AG04449 (cell line): Measurements from ENCODE around the gene DUSP16.

Experiments used
- CTCF ChIA-PET: fragments of 350-600 bp; formaldehyde crosslinking; extraction: SDS; loops from one replicate; lab custom pipeline; 2021; ENCODE audit warnings: antibody characterized with exemption; lab: Yijun Ruan, JAX
- POLR2A ChIA-PET: fragments of 400-600, 350-600 bp; formaldehyde crosslinking; extraction: SDS; loops from one replicate; lab custom pipeline; 2020; ENCODE audit warnings: antibody characterized with exemption, inconsistent platforms; lab: Yijun Ruan, JAX
- DNase-seq: peaks from one replicate; pipeline ENCODE4 v3.0.0-alpha.2; 2010; ENCODE audit warnings: low read depth, low spot score
- H3K4me3 ChIP-seq: 2 replicates; pipeline ENCODE4 v1.5.1; 2011; ENCODE audit warnings: low read depth, mild to moderate bottlenecking, control low read depth, low read length
- TF ChIP-seq, protein P1 (sequence below): IDR thresholded peaks from one replicate; pipeline ENCODE4 v1.5.1; 2011; ENCODE audit warnings: mild to moderate bottlenecking, moderate library complexity, low read length, control low read depth, inconsistent platforms; ENCODE audit not compliant: insufficient read depth; ENCODE audit errors: missing control alignments

Gene DUSP16

DNA sequence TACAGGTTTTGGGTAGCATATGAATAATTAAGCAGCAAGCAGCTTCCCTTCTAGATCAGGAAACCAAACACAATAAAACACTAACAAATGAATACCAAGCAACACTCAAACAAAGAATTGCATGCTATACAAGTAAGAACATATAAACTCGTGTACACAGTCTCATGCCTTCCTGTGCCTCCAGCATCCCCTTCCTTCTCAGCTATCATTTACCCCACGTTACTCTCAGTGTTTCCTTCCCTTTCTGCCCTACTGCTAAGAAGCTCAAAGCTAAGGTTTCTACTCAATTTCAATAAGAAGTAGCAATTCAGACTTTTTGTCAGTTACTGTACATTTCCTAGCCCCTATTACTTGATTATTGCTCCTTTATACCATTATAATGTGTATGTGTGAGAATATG, 81.0 kb downstream of the DUSP16 start:
- CTCF ChIA-PET: no interaction called here
- TF ChIP-seq, protein P1, sequence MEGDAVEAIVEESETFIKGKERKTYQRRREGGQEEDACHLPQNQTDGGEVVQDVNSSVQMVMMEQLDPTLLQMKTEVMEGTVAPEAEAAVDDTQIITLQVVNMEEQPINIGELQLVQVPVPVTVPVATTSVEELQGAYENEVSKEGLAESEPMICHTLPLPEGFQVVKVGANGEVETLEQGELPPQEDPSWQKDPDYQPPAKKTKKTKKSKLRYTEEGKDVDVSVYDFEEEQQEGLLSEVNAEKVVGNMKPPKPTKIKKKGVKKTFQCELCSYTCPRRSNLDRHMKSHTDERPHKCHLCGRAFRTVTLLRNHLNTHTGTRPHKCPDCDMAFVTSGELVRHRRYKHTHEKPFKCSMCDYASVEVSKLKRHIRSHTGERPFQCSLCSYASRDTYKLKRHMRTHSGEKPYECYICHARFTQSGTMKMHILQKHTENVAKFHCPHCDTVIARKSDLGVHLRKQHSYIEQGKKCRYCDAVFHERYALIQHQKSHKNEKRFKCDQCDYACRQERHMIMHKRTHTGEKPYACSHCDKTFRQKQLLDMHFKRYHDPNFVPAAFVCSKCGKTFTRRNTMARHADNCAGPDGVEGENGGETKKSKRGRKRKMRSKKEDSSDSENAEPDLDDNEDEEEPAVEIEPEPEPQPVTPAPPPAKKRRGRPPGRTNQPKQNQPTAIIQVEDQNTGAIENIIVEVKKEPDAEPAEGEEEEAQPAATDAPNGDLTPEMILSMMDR: no peak
- no peak for DNase-seq
- POLR2A ChIA-PET: no interaction called here
- no peak overlapping the region for H3K4me3 ChIP-seq

DNA sequence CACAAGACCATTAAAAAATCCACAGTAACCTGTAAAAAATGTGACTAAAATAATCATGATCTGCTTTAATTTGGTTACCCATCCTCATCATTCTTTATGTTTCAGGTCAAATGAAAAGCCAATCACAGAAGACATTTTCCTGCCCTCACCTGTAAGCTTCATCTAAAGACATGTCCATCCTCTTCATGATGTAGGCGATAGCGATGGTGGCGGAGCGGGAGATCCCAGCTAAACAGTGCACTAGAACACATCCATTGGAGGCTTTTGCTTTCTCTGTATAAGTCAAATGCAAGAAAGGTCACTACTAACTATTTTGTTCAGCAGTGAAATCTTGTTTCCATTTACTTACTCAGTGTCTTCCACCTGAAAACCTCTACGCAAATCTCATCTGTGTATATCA, 82.6 kb downstream of the DUSP16 start:
- no peak for DNase-seq
- ChIA-PET POLR2A (no interaction called here), CTCF (no interaction called here)
- H3K4me3 ChIP-seq: no peak overlapping the region
- TF ChIP-seq, protein P1: no peak

DNA sequence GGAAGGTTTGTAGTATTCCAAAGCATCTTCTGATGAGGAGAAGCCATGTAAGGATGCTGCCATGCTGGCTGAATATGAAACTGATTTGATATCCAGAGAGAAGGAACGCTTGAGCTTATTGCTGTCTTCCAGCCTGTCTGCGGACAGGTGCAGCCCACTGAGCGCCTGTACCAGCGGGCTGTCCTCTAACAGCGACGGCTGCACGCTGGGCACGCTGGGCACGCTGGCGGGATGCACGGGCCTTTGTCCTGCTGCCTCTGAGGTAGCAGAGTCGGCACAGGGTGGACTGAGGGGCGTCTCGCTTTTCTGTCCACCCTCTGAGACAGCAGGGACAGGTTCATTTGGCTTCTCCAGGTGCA, 85.2 kb downstream of the DUSP16 start:
- no peak for DNase-seq
- ChIA-PET POLR2A (no interaction called here), CTCF (interaction anchor here (1.0 to 1.1 kb wide), 2 partner anchors 43 to 87 kb away, joined by 3 read pairs; no protein-coding TSS in a partner anchor)
- H3K4me3 ChIP-seq: no peak overlapping the region
- TF ChIP-seq, protein P1: no peak

DNA sequence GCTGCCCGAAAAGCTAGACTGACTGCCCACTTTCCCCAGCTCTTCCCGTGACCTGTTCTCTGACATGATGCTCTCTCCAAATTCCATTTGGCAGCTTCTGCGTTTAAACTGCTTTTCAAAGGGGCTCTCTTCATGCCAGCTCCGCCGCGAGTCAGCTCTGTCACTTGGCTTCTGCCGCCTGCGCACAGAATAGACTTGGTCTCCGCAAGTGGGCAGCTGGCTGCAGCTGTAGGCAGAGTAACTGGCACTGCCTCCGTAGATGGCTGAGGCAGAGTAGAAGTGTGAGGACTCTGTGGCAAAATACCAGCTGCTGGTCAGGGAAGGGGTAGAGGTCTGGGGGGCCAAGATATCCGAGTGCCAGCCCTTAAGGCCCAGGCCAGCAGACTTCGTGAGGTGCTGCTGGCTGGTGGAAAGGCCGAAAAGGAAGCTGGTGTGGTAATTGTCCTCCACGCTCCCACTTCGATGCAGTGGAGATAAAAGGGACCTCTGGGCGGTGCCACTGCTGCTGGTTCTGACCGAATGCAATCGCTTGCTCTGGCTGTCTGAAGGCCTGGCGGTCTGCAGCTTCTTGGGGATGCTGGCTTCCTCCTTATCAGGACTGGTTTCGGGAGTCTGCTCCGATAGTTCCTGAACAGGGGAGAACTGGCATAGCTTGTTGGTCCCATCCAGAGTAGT, 85.7 kb downstream of the DUSP16 start:
- TF ChIP-seq, protein P1: no peak

DNA sequence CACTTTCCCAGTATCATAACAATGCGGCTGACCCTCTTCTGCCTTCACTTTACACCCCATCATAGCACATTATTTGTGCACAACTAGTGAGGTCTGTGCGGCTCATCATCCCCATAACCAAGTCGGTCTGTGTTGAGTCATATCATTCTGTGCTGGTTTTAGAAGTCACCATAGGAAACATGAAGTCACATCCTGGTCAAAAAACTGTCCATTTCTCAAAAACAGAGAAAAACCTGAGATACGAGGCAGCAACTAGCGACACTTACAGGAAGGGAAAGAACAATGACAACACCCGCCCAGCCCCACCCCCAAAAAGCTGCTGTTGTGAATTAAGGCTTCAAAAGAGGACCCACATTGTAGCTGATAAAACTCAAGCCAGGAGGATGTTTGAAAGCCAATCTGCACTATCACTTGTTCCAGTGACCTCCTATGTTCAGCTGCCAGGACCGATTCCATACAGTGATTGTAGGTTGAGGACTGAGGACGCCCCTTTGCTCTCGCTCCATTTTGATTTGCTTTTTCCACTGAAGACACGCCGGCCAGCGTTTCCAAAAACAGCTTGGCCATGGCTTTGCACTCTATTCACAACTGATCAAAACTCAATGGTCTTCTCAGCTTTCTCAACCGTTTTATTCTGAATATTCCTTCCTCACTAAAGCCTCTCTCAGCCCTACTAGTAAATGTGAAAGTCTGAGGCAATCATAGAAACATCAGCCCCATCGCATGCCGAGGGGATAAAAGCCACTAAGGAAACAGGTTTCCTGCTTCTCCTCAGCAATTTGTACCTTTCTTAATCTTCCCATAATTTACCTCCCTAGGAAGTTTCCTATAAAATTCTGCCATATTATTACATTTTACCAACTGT, 87.5 kb downstream of the DUSP16 start:
- no peak for DNase-seq
- CTCF ChIA-PET: no interaction called here
- no peak overlapping the region for H3K4me3 ChIP-seq
- TF ChIP-seq, protein P1: no peak
- POLR2A ChIA-PET: no interaction called here

More for the DNA sequence above, 85.7 kb downstream of the DUSP16 start:
- no peak for DNase-seq
- ChIA-PET CTCF (interaction anchor here (1.0 kb wide), 1 partner anchor 87 kb away, joined by 3 read pairs; no protein-coding TSS in a partner anchor), POLR2A (no interaction called here)
- no peak overlapping the region for H3K4me3 ChIP-seq

DNA sequence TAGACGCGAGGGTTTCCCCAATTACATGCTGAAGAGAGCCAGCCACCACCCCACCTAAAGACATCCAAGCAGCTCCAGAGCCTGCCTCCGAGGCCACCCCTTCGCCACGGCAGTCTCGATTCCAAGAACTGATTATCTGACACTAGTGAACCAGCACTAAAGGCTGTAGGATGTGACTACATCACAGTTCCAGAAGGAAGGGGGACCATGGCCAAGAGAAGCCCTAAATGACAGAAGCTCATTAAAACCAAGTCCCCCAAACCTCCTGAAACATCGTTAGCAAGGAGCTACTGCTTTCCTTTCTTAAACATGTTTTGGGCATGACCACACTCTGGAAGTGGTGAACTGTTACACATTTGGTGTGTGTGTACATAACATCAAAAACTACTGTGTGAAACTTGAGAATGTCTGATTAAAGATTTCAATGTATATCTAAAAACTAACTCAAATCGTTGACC, 88.2 kb downstream of the DUSP16 start:
- TF ChIP-seq, protein P1: no peak
- H3K4me3 ChIP-seq: no peak overlapping the region
- ChIA-PET CTCF (no interaction called here), POLR2A (no interaction called here)
- no peak for DNase-seq
